Panc1 (cell line): ENCODE data around the gene MLLT10. TPM values are rescaled to one million over a fixed set of nuclear protein-coding genes. Genes with fewer than 3 reads are reported as not detected.
"Not testable (repeated sequence)": the region's sequence is repeated elsewhere in the genome, so short reads cannot be mapped to it uniquely, and the experiment has no call there.

Experiments used
- ATAC-seq: fragments of 200-7000 bp; cut with Tn5 transposase; 2 replicates; pipeline ENCODE4 v1.9.1; 2020; ENCODE audit warnings: mild to moderate bottlenecking, moderate library complexity
- BruUV-seq: library from RNA; stranded (reverse); fragments of 400-500 nt; replicated peaks from 2 replicates; lab custom pipeline; 2021; lab: Mats Ljungman, UMichigan
- CTCF ChIA-PET: fragments of 300-600 bp; sonication (Branson Sonifier 250); formaldehyde crosslinking; loops from one replicate; lab custom pipeline; 2022; ENCODE audit warnings: antibody characterized with exemption; lab: Charles Lee
- POLR2A ChIA-PET: fragments of 300-600 bp; sonication (Branson Sonifier 250); formaldehyde crosslinking; loops from one replicate; lab custom pipeline; 2022; ENCODE audit warnings: antibody characterized with exemption; lab: Charles Lee
- DNase-seq: peaks from one replicate; pipeline ENCODE4 v3.0.0-alpha.2; 2010; ENCODE audit warnings: low read depth, low spot score
- H3K27ac ChIP-seq: 2 replicates; pipeline ENCODE4 v1.5.1; 2011; ENCODE audit warnings: mild to moderate bottlenecking, low read length, inconsistent platforms
- H3K27me3 ChIP-seq: fragments of 200-500 bp; sonication (Bioruptor generic); 2 replicates; pipeline ENCODE4 v1.6.0; 2014; ENCODE audit warnings: low read length, inconsistent platforms; ENCODE audit not compliant: control insufficient read depth, insufficient read depth
- H3K36me3 ChIP-seq: fragments of 200-500 bp; sonication (Bioruptor generic); 2 replicates; pipeline ENCODE4 v1.5.1; 2014; ENCODE audit warnings: inconsistent platforms, mild to moderate bottlenecking, low read length, moderate library complexity; ENCODE audit not compliant: control insufficient read depth, insufficient read depth
- H3K4me1 ChIP-seq: 2 replicates; pipeline ENCODE4 v1.5.1; 2011; ENCODE audit warnings: inconsistent platforms, mild to moderate bottlenecking, low read length, moderate library complexity; ENCODE audit not compliant: control insufficient read depth, insufficient read depth
- H3K4me3 ChIP-seq, 2 experiments: 2 replicates each; pipeline ENCODE4 v1.5.1; 2011 to 2012; ENCODE audit warnings: low read depth in 2 of 2, low read length in 2 of 2, mild to moderate bottlenecking in 2 of 2, inconsistent platforms in 1 of 2, moderate library complexity in 1 of 2
- H3K9me3 ChIP-seq: fragments of 200-500 bp; sonication (Bioruptor generic); 2 replicates; pipeline ENCODE4 v1.5.1; 2014; ENCODE audit warnings: low read depth, mild to moderate bottlenecking, inconsistent platforms, low read length, moderate library complexity; ENCODE audit not compliant: control insufficient read depth, insufficient read depth
- CTCF ChIP-seq: fragments of 450-650 bp; IDR thresholded peaks from 2 replicates; pipeline ENCODE4 v1.5.1; 2017; ENCODE audit warnings: mild to moderate bottlenecking
- POLR2AphosphoS5 ChIP-seq: IDR thresholded peaks from 2 replicates; pipeline ENCODE4 v1.6.1; 2012; ENCODE audit warnings: mild to moderate bottlenecking, low read depth, low read length, moderate library complexity
- REST ChIP-seq, 2 experiments: IDR thresholded peaks; 2 replicates each; pipeline ENCODE4 v1.6.1; 2011 to 2012; ENCODE audit warnings: low read depth in 2 of 2, control low read depth in 1 of 2, low read length in 1 of 2, mild to moderate bottlenecking in 1 of 2, moderate library complexity in 1 of 2; ENCODE audit not compliant: insufficient read depth in 1 of 2
- SIN3A ChIP-seq: IDR thresholded peaks from 2 replicates; pipeline ENCODE4 v1.6.1; 2012; ENCODE audit warnings: low read depth, mild to moderate bottlenecking, low read length, moderate library complexity, borderline replicate concordance; ENCODE audit not compliant: insufficient read depth
- TCF7L2 ChIP-seq: IDR thresholded peaks from 2 replicates; pipeline ENCODE4 v1.6.1; 2011; ENCODE audit warnings: mild to moderate bottlenecking, low read depth, low read length, inconsistent platforms
- in situ Hi-C: cut with HindIII; loops from 2 replicates; pipeline ENCODE4 v1.10.0; 2016; ENCODE audit warnings: low sequenced_read_pairs, low pct_unique_long_range_greater_than_20kb
- intact Hi-C: fragments of 100-400 bp; cut with micrococcal nuclease; formaldehyde crosslinking; loops from one replicate; pipeline ENCODE4 v1.10.0; 2022; ENCODE audit not compliant: unreplicated experiment
- total RNA-seq: library from RNA; stranded (reverse); gene quantifications from one replicate; pipeline ENCODE4 v1.2.1, GENCODE V29; 2021; ENCODE audit not compliant: unreplicated experiment

MLLT10 gene
- total RNA-seq, 1 experiment from 2014 or later: 33.4 TPM

GRCh38 chr10:21587391-21587790 lies 53.4 kb downstream of the MLLT10 start:
- in situ Hi-C loops (no loop called here), intact Hi-C loops (no loop called here)
- H3K36me3 ChIP-seq: no peaks in the 10 kb centered on the region; the same call in 1 of the 2 replicates
- no peak for DNase-seq
- POLR2A ChIA-PET: no interaction called here
- H3K4me1 ChIP-seq: no peaks in the 10 kb centered on the region
- no peak for ATAC-seq
- CTCF ChIA-PET: interaction anchor here (0.6 kb wide), 1 partner anchor 11 kb away, joined by 3 read pairs; no protein-coding TSS in a partner anchor
- no TSS peak for BruUV-seq
- TF ChIP-seq POLR2AphosphoS5 (no peak), TCF7L2 (no peak), CTCF (no peak), SIN3A (no peak), REST (IDR thresholded peaks at IDR 0.05; ENCODE audit: insufficient read depth in 1 of 2, low read depth in 2 of 2, low read length in 1 of 2) (no peak)
- no peak overlapping the region for H3K4me3 ChIP-seq
- H3K9me3 ChIP-seq: no peaks in the 10 kb centered on the region
- H3K27me3 ChIP-seq: no peaks in the 10 kb centered on the region
- no peak overlapping the region for H3K27ac ChIP-seq

GRCh38 chr10:21588159-21588558 lies 54.1 kb downstream of the MLLT10 start:
- BruUV-seq, intact Hi-C loops, H3K9me3 ChIP-seq, H3K4me1 ChIP-seq, in situ Hi-C loops, POLR2A ChIA-PET, CTCF ChIA-PET, ATAC-seq, H3K4me3 ChIP-seq, H3K27me3 ChIP-seq, DNase-seq, H3K36me3 ChIP-seq, H3K27ac ChIP-seq: not testable (repeated sequence)

GRCh38 chr10:21593986-21594385 lies 60.0 kb downstream of the MLLT10 start:
- BruUV-seq: no TSS peak
- H3K4me3 ChIP-seq: no peak overlapping the region
- CTCF ChIA-PET: no interaction called here
- DNase-seq (no peak), ATAC-seq (no peak)
- H3K27ac ChIP-seq: no peak overlapping the region
- intact Hi-C loops (no loop called here), in situ Hi-C loops (no loop called here)
- no peaks in the 10 kb centered on the region for H3K27me3 ChIP-seq
- no peaks in the 10 kb centered on the region; the same call in 1 of the 2 replicates for H3K36me3 ChIP-seq
- TF ChIP-seq TCF7L2 (no peak), REST (IDR thresholded peaks at IDR 0.05; ENCODE audit: insufficient read depth in 1 of 2, low read depth in 2 of 2, low read length in 1 of 2) (no peak), POLR2AphosphoS5 (no peak), CTCF (no peak), SIN3A (no peak)
- H3K9me3 ChIP-seq: no peaks in the 10 kb centered on the region
- no peaks in the 10 kb centered on the region for H3K4me1 ChIP-seq
- POLR2A ChIA-PET: interaction anchor here (0.7 kb wide), 1 partner anchor 1165 kb away, joined by 6 read pairs; no protein-coding TSS in a partner anchor
